Measurements from ENCODE around the gene CORO1C.

The CORO1C gene

DNA sequence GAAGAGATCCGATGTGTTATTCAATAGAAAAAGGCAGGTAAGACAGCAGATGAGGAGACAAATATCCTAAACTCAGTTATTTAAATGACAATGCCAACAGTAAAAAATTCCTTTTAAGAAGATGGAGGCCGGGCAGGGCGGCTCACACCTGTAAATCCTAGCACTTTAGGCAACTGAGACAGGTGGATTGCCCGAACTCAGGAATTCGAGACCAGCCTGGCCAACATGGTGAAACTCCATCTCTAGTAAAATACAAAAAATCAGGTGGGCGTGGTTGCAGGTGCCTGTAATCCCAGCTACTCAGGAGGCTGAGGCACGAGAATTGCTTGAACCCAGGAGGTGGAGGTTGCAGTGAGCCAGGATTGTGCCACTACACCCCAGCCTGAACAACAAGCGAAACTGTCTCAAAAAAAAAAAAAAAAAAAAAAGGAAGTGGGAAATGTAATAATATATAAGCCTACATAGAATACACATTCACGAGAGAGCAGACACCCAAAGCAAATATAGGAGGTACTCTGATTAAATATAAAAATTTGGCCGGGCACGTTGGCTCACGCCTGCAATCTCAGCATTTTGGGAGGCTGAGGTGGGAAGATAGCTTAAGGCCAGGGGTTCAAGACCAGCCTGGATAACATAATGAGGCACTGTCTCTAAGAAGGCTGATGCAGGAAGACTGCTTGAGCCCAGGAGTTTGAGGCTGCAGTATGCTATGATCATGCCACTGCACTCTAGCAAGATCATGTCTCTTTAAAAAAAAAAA lies 19.0 kb downstream of the CORO1C start:
- Histone ChIP-seq H3K79me2 (ENCODE audit: control insufficient read depth, insufficient read depth, low read length, unreplicated experiment) (peaks cover 99% of the 10 kb centered on the region), H3K4me1 (ENCODE audit: control insufficient read depth, insufficient read depth, low read length, unreplicated experiment) (peaks cover 40% of the 10 kb centered on the region), H3K27ac (ENCODE audit: low read depth, low read length) (no peak overlapping the region), H3K27me3 (ENCODE audit: insufficient read depth, low read length) (no peaks in the 10 kb centered on the region), H2AFZ (ENCODE audit: low read length, unreplicated experiment) (no peak overlapping the region), H3K36me3 (ENCODE audit: insufficient read depth, low read length) (peaks cover 12% of the 10 kb centered on the region), H3K4me3 (ENCODE audit: low read depth, low read length) (no peak overlapping the region)

DNA sequence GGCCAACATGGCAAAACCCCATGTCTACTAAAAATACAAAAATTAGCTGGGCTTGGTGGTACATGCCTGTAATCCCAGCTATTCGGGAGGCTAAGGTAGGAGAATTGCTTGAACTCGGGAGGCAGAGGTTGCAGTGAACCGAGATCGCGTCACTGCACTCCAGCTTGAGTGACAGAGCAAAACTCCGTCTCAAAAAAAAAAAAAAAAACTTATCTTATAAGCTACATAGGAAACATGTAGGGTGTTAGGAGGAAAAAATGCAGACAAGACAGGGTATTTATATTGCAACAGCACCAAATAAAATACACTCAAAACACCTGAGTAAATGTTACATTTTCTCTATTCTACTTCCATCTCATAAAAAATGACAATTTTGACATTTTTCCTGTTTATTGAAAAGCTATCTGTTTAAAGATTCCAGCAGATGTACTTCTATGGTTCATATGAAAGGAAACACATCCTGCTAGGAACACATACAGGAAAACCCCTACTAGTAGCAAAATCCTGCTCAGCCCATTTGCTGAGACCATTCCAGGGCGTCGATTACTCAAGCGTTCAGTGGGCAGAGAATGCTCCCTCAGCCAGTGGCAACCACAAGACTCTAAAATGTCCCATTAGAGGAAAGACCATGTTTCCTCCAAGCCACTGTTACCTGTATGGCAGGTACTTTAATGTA lies 19.7 kb downstream of the CORO1C start:
- Histone ChIP-seq H3K4me1 (ENCODE audit: control insufficient read depth, insufficient read depth, low read length, unreplicated experiment) (peaks cover 45% of the 10 kb centered on the region), H3K4me3 (ENCODE audit: low read depth, low read length) (no peak overlapping the region), H3K27ac (ENCODE audit: low read depth, low read length) (no peak overlapping the region), H3K79me2 (ENCODE audit: control insufficient read depth, insufficient read depth, low read length, unreplicated experiment) (peaks cover 99% of the 10 kb centered on the region), H2AFZ (ENCODE audit: low read length, unreplicated experiment) (no peak overlapping the region), H3K27me3 (ENCODE audit: insufficient read depth, low read length) (no peaks in the 10 kb centered on the region), H3K36me3 (ENCODE audit: insufficient read depth, low read length) (peaks cover 5% of the 10 kb centered on the region)

DNA sequence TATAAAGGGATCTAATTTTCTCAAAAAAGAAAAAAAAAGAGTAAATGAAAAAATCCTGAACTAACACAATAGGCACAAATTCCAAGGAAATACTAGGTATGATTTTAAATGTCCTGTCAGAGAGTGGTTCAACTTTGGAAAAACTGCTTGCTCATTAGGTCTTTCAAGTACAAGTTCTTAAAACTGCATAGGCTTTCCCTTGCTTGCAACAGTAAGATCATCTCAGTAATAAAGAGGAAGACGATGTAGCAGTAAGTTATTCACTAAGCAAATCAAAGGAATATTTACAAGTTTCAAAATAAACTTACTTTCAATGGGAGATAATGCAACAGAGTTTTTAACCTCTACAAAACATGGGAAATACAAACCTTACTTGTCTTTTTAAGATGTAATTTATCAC lies 21.6 kb downstream of the CORO1C start:
- no peak overlapping the region for H2AFZ ChIP-seq (ENCODE audit: low read length, unreplicated experiment)
- peaks cover 98% of the 10 kb centered on the region for H3K79me2 ChIP-seq (ENCODE audit: control insufficient read depth, insufficient read depth, low read length, unreplicated experiment)
- no peak overlapping the region for H3K4me3 ChIP-seq (ENCODE audit: low read depth, low read length)
- no peaks in the 10 kb centered on the region; the same call in 1 of the 2 replicates for H3K36me3 ChIP-seq (ENCODE audit: insufficient read depth, low read length)
- no peak overlapping the region for H3K27ac ChIP-seq (ENCODE audit: low read depth, low read length)
- H3K4me1 ChIP-seq (ENCODE audit: control insufficient read depth, insufficient read depth, low read length, unreplicated experiment), result peaks cover 34% of the 10 kb centered on the region
- no peaks in the 10 kb centered on the region for H3K27me3 ChIP-seq (ENCODE audit: insufficient read depth, low read length)

DNA sequence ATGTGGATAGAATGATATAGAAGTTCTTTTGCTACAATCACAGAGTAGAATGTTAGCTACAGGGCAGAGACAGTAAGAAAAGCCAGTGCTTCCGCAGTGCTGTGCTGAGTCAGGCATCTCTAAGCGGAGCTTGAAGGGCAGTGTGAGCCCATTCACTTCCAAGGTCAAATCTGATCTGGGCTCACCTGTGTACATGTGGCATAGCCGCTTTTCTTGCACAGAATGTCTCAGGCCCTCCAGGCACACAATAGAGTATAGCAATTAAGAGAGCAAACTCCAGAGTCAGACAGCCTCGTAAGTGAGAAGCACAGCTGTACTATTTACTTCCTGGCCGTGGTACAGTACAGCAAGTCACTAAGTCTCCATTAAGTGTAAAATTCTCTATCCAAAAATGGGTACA lies 26.8 kb downstream of the CORO1C start:
- peaks cover 22% of the 10 kb centered on the region for H3K36me3 ChIP-seq (ENCODE audit: insufficient read depth, low read length)
- H3K4me1 ChIP-seq (ENCODE audit: control insufficient read depth, insufficient read depth, low read length, unreplicated experiment), result peaks cover 36% of the 10 kb centered on the region
- H3K27me3 ChIP-seq (ENCODE audit: insufficient read depth, low read length), result no peaks in the 10 kb centered on the region
- H3K4me3 ChIP-seq (ENCODE audit: low read depth, low read length), result no peak overlapping the region
- no peak overlapping the region for H3K27ac ChIP-seq (ENCODE audit: low read depth, low read length)
- H2AFZ ChIP-seq (ENCODE audit: low read length, unreplicated experiment), result no peak overlapping the region
- peaks cover 99% of the 10 kb centered on the region for H3K79me2 ChIP-seq (ENCODE audit: control insufficient read depth, insufficient read depth, low read length, unreplicated experiment)

- Histone ChIP-seq H3K79me2 (ENCODE audit: control insufficient read depth, insufficient read depth, low read length, unreplicated experiment) (peaks cover 97% of the 10 kb centered on the region), H3K4me1 (ENCODE audit: control insufficient read depth, insufficient read depth, low read length, unreplicated experiment) (peaks cover 37% of the 10 kb centered on the region), H3K4me3 (ENCODE audit: low read depth, low read length) (no peak overlapping the region), H3K36me3 (ENCODE audit: insufficient read depth, low read length) (peaks cover 32% of the 10 kb centered on the region), H2AFZ (ENCODE audit: low read length, unreplicated experiment) (no peak overlapping the region), H3K27ac (ENCODE audit: low read depth, low read length) (peak overlapping the region; percentile 39; the same call in 1 of the 2 replicates), H3K27me3 (ENCODE audit: insufficient read depth, low read length) (no peaks in the 10 kb centered on the region)
These were observed 28.6 kb downstream of the CORO1C start for GRCh38 chr12:108702595-108703320.

DNA sequence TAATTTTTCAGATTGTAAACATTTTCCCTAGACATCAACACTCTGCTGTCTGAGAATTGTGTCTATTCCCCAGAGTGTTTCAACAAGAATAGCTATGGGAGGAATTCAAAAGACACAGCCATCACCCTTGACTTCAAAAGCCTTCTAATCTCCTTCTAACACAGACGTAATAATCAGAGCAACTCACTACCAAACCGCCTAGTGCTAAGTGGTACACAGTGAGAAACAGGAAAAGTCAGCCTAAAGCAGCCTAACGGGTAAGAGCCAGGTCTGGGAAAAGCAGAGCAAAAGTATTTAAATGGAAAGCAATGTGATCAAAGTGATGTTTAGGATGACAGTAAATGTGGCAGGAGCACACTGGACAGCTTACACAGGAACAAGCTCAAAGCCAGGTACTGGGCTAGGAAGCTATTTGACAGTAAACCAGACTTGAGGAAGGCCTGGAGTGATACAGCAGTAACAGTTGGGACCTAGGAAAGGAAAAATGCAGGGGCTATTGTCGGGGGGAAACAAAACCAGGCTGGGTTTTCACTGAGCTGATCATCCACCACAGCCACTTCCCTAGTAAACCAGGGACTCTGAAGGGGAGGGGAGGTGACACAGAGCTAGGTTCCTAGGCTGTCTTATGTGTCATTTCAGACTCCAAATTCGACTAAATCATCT lies 29.4 kb downstream of the CORO1C start:
- H3K27me3 ChIP-seq (ENCODE audit: insufficient read depth, low read length), result no peaks in the 10 kb centered on the region
- peaks cover 97% of the 10 kb centered on the region for H3K79me2 ChIP-seq (ENCODE audit: control insufficient read depth, insufficient read depth, low read length, unreplicated experiment)
- H3K36me3 ChIP-seq (ENCODE audit: insufficient read depth, low read length), result peaks cover 32% of the 10 kb centered on the region
- H3K27ac ChIP-seq (ENCODE audit: low read depth, low read length), result peak overlapping the region; percentile 39
- no peak overlapping the region for H3K4me3 ChIP-seq (ENCODE audit: low read depth, low read length)
- peaks cover 40% of the 10 kb centered on the region for H3K4me1 ChIP-seq (ENCODE audit: control insufficient read depth, insufficient read depth, low read length, unreplicated experiment)
- H2AFZ ChIP-seq (ENCODE audit: low read length, unreplicated experiment), result no peak overlapping the region

- Histone ChIP-seq H3K27me3 (ENCODE audit: insufficient read depth, low read length) (no peaks in the 10 kb centered on the region), H3K79me2 (ENCODE audit: control insufficient read depth, insufficient read depth, low read length, unreplicated experiment) (peaks cover 97% of the 10 kb centered on the region), H2AFZ (ENCODE audit: low read length, unreplicated experiment) (no peak overlapping the region), H3K4me1 (ENCODE audit: control insufficient read depth, insufficient read depth, low read length, unreplicated experiment) (peaks cover 47% of the 10 kb centered on the region), H3K36me3 (ENCODE audit: insufficient read depth, low read length) (peaks cover 32% of the 10 kb centered on the region), H3K27ac (ENCODE audit: low read depth, low read length) (peak overlapping the region; percentile 39), H3K4me3 (ENCODE audit: low read depth, low read length) (no peak overlapping the region)
These were observed 30.3 kb downstream of the CORO1C start for GRCh38 chr12:108700833-108701541.

DNA sequence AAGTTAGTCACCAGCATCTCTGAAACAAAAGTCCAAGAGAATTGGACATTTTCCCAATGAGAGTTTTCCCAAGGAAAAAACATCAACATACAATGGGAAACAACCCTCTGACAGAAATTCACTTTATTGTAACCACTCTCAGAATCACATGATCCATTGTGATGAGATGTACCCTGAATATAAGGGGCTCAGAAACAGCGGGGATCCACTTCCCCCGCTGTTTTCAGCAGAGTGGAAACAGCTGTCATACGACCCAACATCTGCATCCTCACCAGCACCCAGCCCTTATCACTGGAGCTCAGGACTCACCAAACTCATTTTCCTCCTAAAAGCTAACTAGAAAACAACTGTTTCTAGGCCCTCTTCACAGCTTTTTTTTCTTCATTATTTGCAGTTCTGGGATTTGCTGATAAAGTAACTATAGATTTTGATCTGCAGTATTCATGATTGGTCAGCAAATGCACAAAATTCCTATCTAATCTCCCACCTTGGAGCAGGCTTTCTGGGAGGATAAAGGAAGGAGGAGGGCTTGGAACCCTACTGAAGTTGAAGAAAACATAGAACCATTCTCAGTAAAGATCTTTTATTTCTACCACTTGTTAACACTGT lies 31.3 kb downstream of the CORO1C start:
- Histone ChIP-seq H3K27ac (ENCODE audit: low read depth, low read length) (peak overlapping the region; percentile 39), H3K79me2 (ENCODE audit: control insufficient read depth, insufficient read depth, low read length, unreplicated experiment) (peaks cover 97% of the 10 kb centered on the region), H3K4me1 (ENCODE audit: control insufficient read depth, insufficient read depth, low read length, unreplicated experiment) (peaks cover 56% of the 10 kb centered on the region), H3K27me3 (ENCODE audit: insufficient read depth, low read length) (no peaks in the 10 kb centered on the region), H2AFZ (ENCODE audit: low read length, unreplicated experiment) (no peak overlapping the region), H3K36me3 (ENCODE audit: insufficient read depth, low read length) (peaks cover 37% of the 10 kb centered on the region), H3K4me3 (ENCODE audit: low read depth, low read length) (no peak overlapping the region)

DNA sequence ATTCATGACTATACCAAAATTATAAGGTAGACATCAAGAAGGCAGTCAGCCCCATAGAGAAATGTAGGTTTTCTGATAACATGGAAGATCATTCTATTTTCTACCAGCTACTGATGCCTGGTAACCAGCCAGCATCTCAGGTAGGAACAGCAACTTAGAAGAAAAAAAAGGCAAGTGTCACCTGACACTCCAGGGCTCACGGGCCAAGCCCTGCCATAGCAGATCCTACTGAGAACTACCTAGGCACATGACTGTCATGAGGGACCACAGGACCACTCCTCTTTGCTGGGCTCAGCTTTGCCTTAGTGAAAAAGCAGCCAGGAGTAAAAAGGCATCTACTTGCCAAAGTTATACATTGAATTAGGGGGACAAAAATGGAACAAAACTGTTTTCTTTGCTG lies 33.4 kb downstream of the CORO1C start:
- H2AFZ ChIP-seq (ENCODE audit: low read length, unreplicated experiment), result no peak overlapping the region
- peak overlapping the region; percentile 99 for H3K27ac ChIP-seq (ENCODE audit: low read depth, low read length)
- no peak overlapping the region for H3K4me3 ChIP-seq (ENCODE audit: low read depth, low read length)
- peaks cover 96% of the 10 kb centered on the region for H3K79me2 ChIP-seq (ENCODE audit: control insufficient read depth, insufficient read depth, low read length, unreplicated experiment)
- H3K36me3 ChIP-seq (ENCODE audit: insufficient read depth, low read length), result peaks cover 54% of the 10 kb centered on the region
- peaks cover 74% of the 10 kb centered on the region for H3K4me1 ChIP-seq (ENCODE audit: control insufficient read depth, insufficient read depth, low read length, unreplicated experiment)
- no peaks in the 10 kb centered on the region for H3K27me3 ChIP-seq (ENCODE audit: insufficient read depth, low read length)

DNA sequence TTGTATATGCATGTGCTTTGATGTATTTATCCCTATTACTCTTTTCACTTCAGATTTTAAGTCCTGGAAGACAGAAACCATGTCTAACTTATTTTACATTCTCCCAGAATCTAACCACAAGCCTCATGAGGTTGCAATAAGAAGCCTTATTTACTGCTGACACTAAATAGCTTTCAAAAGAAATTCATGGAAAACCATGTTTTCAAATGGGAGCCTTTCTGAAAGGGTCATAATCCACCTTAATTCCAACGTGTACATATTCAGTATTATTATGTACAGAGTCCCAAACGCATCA lies 34.4 kb downstream of the CORO1C start:
- Histone ChIP-seq H3K4me1 (ENCODE audit: control insufficient read depth, insufficient read depth, low read length, unreplicated experiment) (peaks cover 73% of the 10 kb centered on the region), H3K4me3 (ENCODE audit: low read depth, low read length) (peak overlapping the region; percentile 45), H3K36me3 (ENCODE audit: insufficient read depth, low read length) (peaks cover 54% of the 10 kb centered on the region), H3K27me3 (ENCODE audit: insufficient read depth, low read length) (no peaks in the 10 kb centered on the region), H3K79me2 (ENCODE audit: control insufficient read depth, insufficient read depth, low read length, unreplicated experiment) (peaks cover 94% of the 10 kb centered on the region), H3K27ac (ENCODE audit: low read depth, low read length) (peak overlapping the region; percentile 99), H2AFZ (ENCODE audit: low read length, unreplicated experiment) (no peak overlapping the region)

All from ACC112 (cell line).